Mesendoderm (in vitro differentiated cells): ENCODE measurements around the gene SNTB2.
A peak's percentile ranks its signal among the peaks of the same experiment; 100 is the strongest.
"Not testable (repeated sequence)": the region's sequence is repeated elsewhere in the genome, so short reads cannot be mapped to it uniquely, and the experiment has no call there.

Source experiments
- DNase-seq: peaks from one replicate; pipeline ENCODE4 v3.0.0; 2013
- H2AK5ac ChIP-seq: 2 replicates; pipeline ENCODE4 v1.6.1; 2013; ENCODE audit warnings: low read length, inconsistent platforms
- H2BK120ac ChIP-seq: 2 replicates; pipeline ENCODE4 v1.6.1; 2013; ENCODE audit warnings: low read depth, mild to moderate bottlenecking, low read length, moderate library complexity, mixed read lengths
- H2BK15ac ChIP-seq: replicated peaks from 2 replicates; pipeline ENCODE4 v1.6.1; 2013; ENCODE audit warnings: low read depth, mild to moderate bottlenecking, moderate library complexity
- H2BK5ac ChIP-seq: 2 replicates; pipeline ENCODE4 v1.6.1; 2013; ENCODE audit warnings: low read length, inconsistent platforms
- H3K18ac ChIP-seq: 2 replicates; pipeline ENCODE4 v1.6.1; 2013; ENCODE audit warnings: mild to moderate bottlenecking, low read length, mixed read lengths
- H3K23ac ChIP-seq: one replicate; pipeline ENCODE4 v1.6.1; 2013; ENCODE audit warnings: low read length
- H3K27ac ChIP-seq: 2 replicates; pipeline ENCODE4 v1.5.1; 2013; ENCODE audit warnings: low read depth, mild to moderate bottlenecking, inconsistent platforms, low read length, moderate library complexity
- H3K27me3 ChIP-seq: 2 replicates; pipeline ENCODE4 v1.6.1; 2013; ENCODE audit warnings: low read length, control low read depth, mild to moderate bottlenecking, inconsistent platforms; ENCODE audit not compliant: insufficient read depth, poor library complexity
- H3K36me3 ChIP-seq: 2 replicates; pipeline ENCODE4 v1.6.1; 2013; ENCODE audit warnings: low read length, inconsistent platforms; ENCODE audit not compliant: control insufficient read depth, insufficient read depth
- H3K4ac ChIP-seq: one replicate; pipeline ENCODE4 v1.6.1; 2013; ENCODE audit warnings: low read depth, mild to moderate bottlenecking, low read length, moderate library complexity
- H3K4me1 ChIP-seq: 2 replicates; pipeline ENCODE4 v1.6.1; 2013; ENCODE audit warnings: low read depth, low read length, inconsistent platforms; ENCODE audit not compliant: control insufficient read depth
- H3K4me2 ChIP-seq: 2 replicates; pipeline ENCODE4 v1.6.1; 2013; ENCODE audit warnings: low read length
- H3K4me3 ChIP-seq: 2 replicates; pipeline ENCODE4 v1.5.1; 2013; ENCODE audit warnings: mild to moderate bottlenecking, low read length
- H3K56ac ChIP-seq: one replicate; pipeline ENCODE4 v1.6.1; 2013; ENCODE audit warnings: low read length
- H3K79me1 ChIP-seq: 2 replicates; pipeline ENCODE4 v1.6.1; 2013; ENCODE audit warnings: low read length, inconsistent platforms
- H3K79me2 ChIP-seq: 2 replicates; pipeline ENCODE4 v1.6.1; 2013; ENCODE audit warnings: mild to moderate bottlenecking, low read length; ENCODE audit not compliant: control insufficient read depth, insufficient read depth
- H3K9ac ChIP-seq: 2 replicates; pipeline ENCODE4 v1.6.1; 2013; ENCODE audit warnings: low read length, inconsistent platforms
- H4K5ac ChIP-seq: one replicate; pipeline ENCODE4 v1.6.1; 2013; ENCODE audit warnings: low read length
- H4K8ac ChIP-seq: one replicate; pipeline ENCODE4 v1.6.1; 2013; ENCODE audit warnings: low read depth, mild to moderate bottlenecking, control low read depth, low read length, moderate library complexity
- WGBS: extraction: QIAGEN DNeasy Blood & Tissue Kit; methylation state at CpG from one replicate; pipeline ENCODE4 v1.1.7; 2013; ENCODE audit warnings: low lambda C conversion rate, missing lambda C conversion rate; ENCODE audit not compliant: insufficient coverage; ENCODE audit errors: extremely low coverage; 5-methylcytosine and 5-hydroxymethylcytosine counted together

Gene SNTB2

GRCh38 chr16:69294051-69294450 lies 107.1 kb downstream of the SNTB2 start:
- no peak overlapping the region for H3K4me2 ChIP-seq
- H3K27ac ChIP-seq, result no peak overlapping the region
- no peaks in the 10 kb centered on the region for H3K27me3 ChIP-seq
- H3K56ac ChIP-seq, result no peak overlapping the region
- no peak overlapping the region for H2BK5ac ChIP-seq
- H3K23ac ChIP-seq, result no peak overlapping the region
- no peak overlapping the region for H3K4ac ChIP-seq
- H4K5ac ChIP-seq, result no peak overlapping the region
- H3K4me1 ChIP-seq, result no peaks in the 10 kb centered on the region
- H3K36me3 ChIP-seq, result no peaks in the 10 kb centered on the region
- H3K18ac ChIP-seq, result no peak overlapping the region
- no CpG with 5 or more reads among the region's 1 CpG for WGBS
- H3K4me3 ChIP-seq, result no peak overlapping the region
- no peak overlapping the region for H2AK5ac ChIP-seq
- no peaks in the 10 kb centered on the region for H3K79me2 ChIP-seq
- no peak for DNase-seq
- no peak overlapping the region for H2BK120ac ChIP-seq
- H4K8ac ChIP-seq, result no peak overlapping the region
- H2BK15ac ChIP-seq, result no peak overlapping the region
- H3K9ac ChIP-seq, result no peak overlapping the region
- no peaks in the 10 kb centered on the region for H3K79me1 ChIP-seq

- not testable (repeated sequence) for H2BK15ac ChIP-seq, H2BK120ac ChIP-seq, H2BK5ac ChIP-seq, H3K79me1 ChIP-seq, H3K4me1 ChIP-seq, H3K4me3 ChIP-seq, DNase-seq, H3K18ac ChIP-seq, H3K4me2 ChIP-seq, H3K56ac ChIP-seq, H2AK5ac ChIP-seq, H3K4ac ChIP-seq, H3K79me2 ChIP-seq, H3K23ac ChIP-seq, H3K27me3 ChIP-seq, H3K27ac ChIP-seq, H4K8ac ChIP-seq, H3K9ac ChIP-seq, H4K5ac ChIP-seq, H3K36me3 ChIP-seq
- no CpG with 5 or more reads among the region's 7 CpGs for WGBS
Measured at GRCh38 chr16:69296771-69297170, 109.8 kb downstream of the SNTB2 start.

GRCh38 chr16:69298261-69298660 lies 111.3 kb downstream of the SNTB2 start:
- no peak overlapping the region for H2BK120ac ChIP-seq
- no peak overlapping the region for H3K27ac ChIP-seq
- no peak overlapping the region for H2BK15ac ChIP-seq
- H2AK5ac ChIP-seq, result no peak overlapping the region
- H3K4ac ChIP-seq, result no peak overlapping the region
- H3K36me3 ChIP-seq, result peaks cover 5% of the 10 kb centered on the region
- H3K56ac ChIP-seq, result no peak overlapping the region
- H3K4me1 ChIP-seq, result no peaks in the 10 kb centered on the region
- no peaks in the 10 kb centered on the region for H3K27me3 ChIP-seq
- H3K4me3 ChIP-seq, result no peak overlapping the region
- no peaks in the 10 kb centered on the region for H3K79me2 ChIP-seq
- H3K79me1 ChIP-seq, result no peaks in the 10 kb centered on the region
- no peak overlapping the region for H3K18ac ChIP-seq
- no peak overlapping the region for H4K8ac ChIP-seq
- no peak overlapping the region for H2BK5ac ChIP-seq
- H3K9ac ChIP-seq, result no peak overlapping the region
- H3K23ac ChIP-seq, result no peak overlapping the region
- DNase-seq, result no peak
- WGBS, result no CpG with 5 or more reads among the region's 4 CpGs
- H4K5ac ChIP-seq, result no peak overlapping the region
- H3K4me2 ChIP-seq, result no peak overlapping the region

- H3K4me2 ChIP-seq, result no peak overlapping the region
- H3K4ac ChIP-seq, result no peak overlapping the region
- no peak overlapping the region for H2AK5ac ChIP-seq
- H3K56ac ChIP-seq, result no peak overlapping the region
- H4K8ac ChIP-seq, result no peak overlapping the region
- no peak overlapping the region for H3K27ac ChIP-seq
- no peak overlapping the region for H2BK15ac ChIP-seq
- peaks cover 6% of the 10 kb centered on the region for H3K36me3 ChIP-seq
- no peak overlapping the region for H2BK5ac ChIP-seq
- no peak overlapping the region for H4K5ac ChIP-seq
- H3K79me1 ChIP-seq, result no peaks in the 10 kb centered on the region
- H3K4me3 ChIP-seq, result no peak overlapping the region
- H2BK120ac ChIP-seq, result no peak overlapping the region
- no peaks in the 10 kb centered on the region for H3K79me2 ChIP-seq
- no peak overlapping the region for H3K9ac ChIP-seq
- H3K18ac ChIP-seq, result no peak overlapping the region
- DNase-seq, result peak; percentile 44
- no peaks in the 10 kb centered on the region for H3K27me3 ChIP-seq
- H3K4me1 ChIP-seq, result no peaks in the 10 kb centered on the region
- WGBS, result no CpG with 5 or more reads among the region's 1 CpG
- no peak overlapping the region for H3K23ac ChIP-seq
Measured at GRCh38 chr16:69301187-69301586, 114.2 kb downstream of the SNTB2 start.

GRCh38 chr16:69301861-69302260 lies 114.9 kb downstream of the SNTB2 start:
- Histone ChIP-seq H3K56ac (no peak overlapping the region), H3K23ac (no peak overlapping the region), H4K5ac (no peak overlapping the region), H3K27ac (no peak overlapping the region), H3K9ac (no peak overlapping the region), H3K36me3 (peaks cover 6% of the 10 kb centered on the region), H3K4me3 (no peak overlapping the region), H3K18ac (no peak overlapping the region), H3K4ac (no peak overlapping the region), H3K4me2 (no peak overlapping the region), H2BK120ac (no peak overlapping the region), H2BK15ac (no peak overlapping the region), H3K4me1 (no peaks in the 10 kb centered on the region), H2AK5ac (no peak overlapping the region), H4K8ac (no peak overlapping the region), H3K79me2 (no peaks in the 10 kb centered on the region), H3K79me1 (no peaks in the 10 kb centered on the region), H2BK5ac (no peak overlapping the region), H3K27me3 (no peaks in the 10 kb centered on the region)
- no peak for DNase-seq
- WGBS, result no CpG with 5 or more reads among the region's 4 CpGs

GRCh38 chr16:69302301-69302700 lies 115.3 kb downstream of the SNTB2 start:
- Histone ChIP-seq H3K4ac (no peak overlapping the region), H3K56ac (no peak overlapping the region), H4K8ac (no peak overlapping the region), H3K9ac (no peak overlapping the region), H2AK5ac (no peak overlapping the region), H3K79me2 (no peaks in the 10 kb centered on the region), H3K27me3 (no peaks in the 10 kb centered on the region), H3K4me2 (no peak overlapping the region), H3K4me3 (no peak overlapping the region), H3K79me1 (no peaks in the 10 kb centered on the region), H3K18ac (no peak overlapping the region), H4K5ac (no peak overlapping the region), H3K27ac (no peak overlapping the region), H3K23ac (no peak overlapping the region), H2BK5ac (no peak overlapping the region), H2BK120ac (no peak overlapping the region), H3K4me1 (no peaks in the 10 kb centered on the region), H2BK15ac (no peak overlapping the region), H3K36me3 (peaks cover 6% of the 10 kb centered on the region)
- no peak for DNase-seq
- WGBS, result no CpG with 5 or more reads among the region's 4 CpGs
